Measurements from ENCODE around the gene ZNF280B.
"Not testable (repeated sequence)": the region's sequence is repeated elsewhere in the genome, so short reads cannot be mapped to it uniquely, and the experiment has no call there.

ZNF280B gene

DNA sequence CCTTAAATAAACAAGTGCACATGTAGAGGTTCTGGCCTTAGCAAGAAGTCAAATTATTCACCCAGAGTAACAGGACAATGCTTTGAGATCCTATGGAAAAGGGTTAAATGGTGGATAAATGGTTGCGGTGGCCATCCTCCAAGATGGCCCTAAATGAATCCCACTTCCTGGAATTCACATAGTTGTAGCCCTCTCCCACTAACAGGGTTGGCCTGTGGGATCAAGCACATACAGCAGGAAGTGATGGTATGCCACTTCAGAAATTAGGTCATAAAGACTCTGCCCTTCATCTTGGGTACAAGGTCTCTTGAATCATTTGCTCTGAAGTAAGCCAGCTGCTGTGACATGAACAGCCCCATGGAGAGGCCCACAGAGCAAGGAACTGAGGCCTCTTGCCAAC, 1.8 kb downstream of the ZNF280B start:
- no peak for DNase-seq

DNA sequence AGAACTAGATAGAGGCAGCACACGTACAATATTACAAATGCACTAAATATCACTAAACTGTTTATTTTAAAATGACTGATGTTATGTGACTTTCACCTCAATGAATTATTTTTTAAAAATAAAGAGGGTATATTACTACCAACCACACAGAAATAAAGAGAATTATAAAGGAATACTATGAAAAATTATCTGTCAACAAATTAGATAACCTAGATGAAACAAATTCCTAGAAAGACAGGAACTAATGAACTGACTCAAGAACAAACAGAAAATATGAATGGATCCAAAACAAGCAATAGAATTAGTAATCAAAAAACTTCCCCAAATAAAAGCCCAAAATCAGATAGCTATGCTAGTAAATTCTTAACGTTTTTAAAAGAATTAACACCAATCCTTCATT, 10.3 kb downstream of the ZNF280B start:
- DNase-seq, result no peak

DNA sequence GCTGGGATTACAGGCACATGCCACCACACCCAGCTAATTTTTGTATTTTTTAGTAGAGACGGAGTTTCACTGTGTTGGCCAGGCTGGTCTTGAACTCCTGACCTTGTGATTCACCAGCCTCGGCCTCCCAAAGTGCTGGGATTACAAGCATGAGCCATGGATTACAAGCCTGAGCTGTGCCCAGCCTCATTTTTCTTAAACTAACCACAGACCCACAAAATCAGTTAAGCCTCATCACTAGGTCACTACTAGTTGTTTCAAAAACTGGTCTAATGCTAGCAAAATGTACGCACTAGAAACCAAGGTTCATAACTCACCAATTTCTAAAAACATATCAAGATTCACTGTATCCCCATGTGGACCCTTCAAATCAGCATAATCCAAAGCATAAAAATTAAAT, 17.0 kb downstream of the ZNF280B start:
- not testable (repeated sequence) for DNase-seq

DNA sequence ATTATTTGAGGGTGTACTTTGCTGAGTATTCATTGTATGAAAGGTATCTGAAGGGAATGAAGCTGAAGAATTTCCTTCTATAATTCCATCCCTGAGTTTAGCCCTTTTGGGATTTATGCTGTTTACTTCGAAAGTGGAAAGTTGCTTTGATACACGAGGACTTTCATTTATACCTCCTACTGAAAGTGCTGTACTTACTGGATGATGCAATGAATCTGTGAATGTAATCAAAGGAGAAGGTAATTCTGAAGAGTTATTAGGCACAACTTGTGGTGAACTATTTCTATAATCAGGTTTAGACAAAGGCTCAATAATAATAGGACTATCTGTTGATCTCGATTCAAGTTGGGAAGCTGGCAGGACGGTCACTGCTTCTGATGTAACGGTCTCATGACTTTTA, 19.8 kb downstream of the ZNF280B start:
- DNase-seq, result no peak

DNA sequence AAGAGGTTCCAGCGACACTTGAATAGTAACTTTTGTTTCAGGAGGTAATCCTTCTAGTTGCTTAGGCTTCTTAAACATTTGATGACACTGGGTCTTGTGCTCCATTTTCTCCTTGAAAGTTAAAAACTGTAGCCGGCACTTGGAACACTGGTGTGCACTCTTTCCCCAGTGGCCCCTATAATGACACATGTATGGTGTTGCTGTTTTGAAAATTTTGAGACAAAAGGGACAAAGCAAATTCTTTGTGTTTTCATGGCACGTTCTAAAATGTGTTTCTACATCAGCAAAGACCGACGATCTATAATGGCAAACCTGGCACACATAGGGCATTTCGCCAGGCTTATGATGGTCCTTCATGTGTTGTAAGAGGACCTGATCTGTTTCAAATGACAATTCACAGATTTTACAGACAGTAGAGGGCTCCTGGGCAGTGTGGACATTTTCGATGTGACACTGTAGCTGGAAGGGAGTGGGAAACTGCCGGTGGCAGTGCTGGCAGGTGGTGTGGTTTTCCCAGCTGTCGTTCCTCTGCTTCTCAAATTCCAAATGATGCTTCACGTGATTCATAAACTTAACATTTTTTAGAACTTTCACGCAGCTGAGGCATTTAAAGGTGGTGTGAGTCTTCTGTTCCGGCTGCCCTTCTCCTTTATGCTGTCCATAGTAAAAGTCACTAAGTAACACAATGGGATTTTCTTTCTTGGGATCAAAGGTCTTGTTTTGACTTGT, 20.5 kb downstream of the ZNF280B start:
- no peak for DNase-seq

DNA sequence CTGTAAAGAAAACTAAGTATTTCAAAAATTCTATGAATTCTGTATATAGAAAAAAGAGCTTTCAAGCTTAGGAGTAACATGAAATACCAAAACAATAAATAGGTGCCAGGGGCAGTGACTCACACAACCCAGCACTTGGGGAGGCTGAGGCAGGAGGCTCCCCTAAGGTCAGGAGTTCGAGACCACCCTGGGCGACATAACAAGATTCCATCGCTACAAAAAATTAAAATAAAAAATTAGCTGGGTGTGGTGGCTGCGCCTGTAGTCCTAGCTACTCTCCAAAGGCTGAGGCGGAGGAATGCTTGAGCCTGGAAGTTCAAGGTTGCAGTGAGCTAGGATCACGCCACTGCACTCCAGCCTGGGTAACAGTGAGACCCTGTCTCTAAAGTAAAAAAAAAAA, 21.5 kb downstream of the ZNF280B start:
- DNase-seq, result no peak

DNA sequence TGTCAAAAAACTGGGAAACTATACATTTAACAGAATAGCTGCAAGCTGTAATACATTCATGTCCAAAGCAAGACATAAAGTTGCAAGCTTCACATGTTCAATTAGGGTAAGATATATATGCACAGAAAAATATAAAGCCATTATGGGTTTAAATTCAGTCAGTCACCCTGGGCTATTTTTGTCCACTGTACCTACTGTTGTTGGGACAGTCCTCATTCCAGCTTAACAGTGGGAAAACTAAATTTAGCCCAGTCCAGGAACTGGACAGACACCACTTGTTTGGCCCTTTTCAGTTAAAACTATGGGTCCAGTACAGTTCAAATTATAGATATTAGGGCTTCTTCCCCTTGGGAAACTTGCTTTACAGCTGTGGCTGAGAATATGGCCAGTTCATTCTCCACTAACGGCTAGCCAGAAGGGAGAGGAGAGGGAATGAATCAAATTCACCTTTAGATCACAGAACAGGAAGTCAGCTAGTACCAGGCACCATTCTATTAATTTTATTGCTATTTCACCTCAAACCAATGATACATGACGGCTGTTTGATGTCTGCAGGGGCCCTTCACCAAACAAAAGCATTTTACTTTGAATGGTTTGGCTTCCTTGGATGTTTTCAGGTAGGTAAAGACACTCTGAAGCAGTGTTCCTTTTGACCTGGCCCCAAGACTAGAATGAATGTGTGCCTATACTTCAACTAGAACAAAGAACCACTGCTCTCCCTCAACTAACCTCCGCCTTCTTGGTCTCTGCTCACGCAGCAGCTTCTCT, 22.2 kb downstream of the ZNF280B start:
- DNase-seq, result no peak

DNA sequence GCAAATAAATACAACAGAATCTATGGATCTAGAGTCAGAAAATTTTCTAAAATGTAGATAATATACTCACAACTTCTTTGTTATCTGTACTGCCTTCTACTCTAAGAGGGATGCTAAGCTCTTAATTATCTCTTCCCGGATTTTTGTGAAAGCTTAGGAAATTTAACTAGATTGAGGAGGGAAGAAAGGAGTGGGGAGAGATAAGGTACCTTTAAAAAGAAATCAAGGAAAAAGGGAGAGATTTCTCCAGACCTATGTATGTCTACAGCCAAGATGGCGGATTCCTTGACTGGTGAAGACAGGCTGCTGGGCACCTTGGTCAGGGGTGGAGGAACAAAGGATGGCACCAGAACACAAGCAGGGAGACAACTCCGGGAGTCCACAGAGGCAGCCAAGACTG, 23.0 kb downstream of the ZNF280B start:
- DNase-seq, result no peak

DNA sequence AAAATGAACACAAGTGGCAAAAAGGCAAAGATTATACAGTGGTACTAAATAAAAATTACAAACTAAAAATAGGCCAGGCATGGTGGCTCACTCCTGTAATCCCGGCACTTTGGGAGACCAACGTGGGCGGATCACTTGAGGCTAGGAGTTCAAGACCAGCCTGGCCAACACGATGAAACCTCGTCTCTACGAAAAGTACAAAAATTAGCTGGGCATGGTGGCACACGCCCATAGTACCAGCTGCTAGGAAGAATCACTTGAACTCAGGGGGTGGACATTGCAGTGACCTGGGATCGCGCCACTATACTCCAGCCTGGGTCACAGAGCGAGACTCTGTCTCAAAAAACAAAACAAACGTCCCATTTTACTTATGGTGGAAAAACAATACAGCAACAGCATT, 24.5 kb downstream of the ZNF280B start:
- no peak for DNase-seq

DNA sequence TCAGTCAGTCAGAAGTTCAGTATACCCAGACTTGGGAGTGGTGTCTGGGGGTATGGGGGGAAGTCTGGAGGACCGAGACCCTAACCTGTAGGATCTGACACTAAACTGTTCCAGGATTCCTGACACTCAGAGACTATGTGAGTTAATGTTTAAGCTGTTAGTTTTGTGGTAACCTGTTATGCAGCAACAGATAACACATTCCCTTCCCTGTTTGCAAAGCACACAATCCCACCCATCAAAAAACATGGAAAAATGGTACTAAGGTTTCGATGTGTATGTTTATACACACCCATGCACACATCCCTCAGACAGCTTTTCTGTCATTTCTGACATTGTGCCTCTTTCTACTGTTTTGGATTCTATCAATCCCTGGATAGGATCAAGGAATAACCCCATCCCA, 27.6 kb downstream of the ZNF280B start:
- DNase-seq, result no peak

DNA sequence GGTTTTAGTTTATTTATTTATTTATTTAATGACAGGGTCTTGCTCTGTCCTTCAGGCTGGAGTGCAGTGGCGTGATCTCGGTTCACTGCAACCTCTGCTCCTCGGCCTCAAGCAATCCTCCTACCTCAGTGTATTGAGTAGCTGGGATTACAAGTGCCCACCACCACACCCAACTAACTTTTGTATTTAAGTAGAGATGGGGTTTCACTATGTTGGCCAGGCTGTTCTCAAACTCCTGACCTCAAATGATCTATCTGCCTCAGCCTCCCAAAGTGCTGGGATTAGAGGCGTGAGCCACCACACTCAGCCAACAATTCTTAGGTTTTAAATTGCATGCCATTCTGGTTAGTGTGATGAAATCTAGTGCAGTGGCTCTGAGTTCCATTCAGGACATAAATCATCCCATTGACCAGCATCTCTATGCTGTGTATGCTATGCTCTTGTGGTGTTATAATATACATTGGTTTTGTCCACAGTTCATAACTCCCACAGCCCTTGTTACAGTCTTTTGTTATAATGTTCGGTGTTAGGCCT, 28.5 kb downstream of the ZNF280B start:
- no peak for DNase-seq

DNA sequence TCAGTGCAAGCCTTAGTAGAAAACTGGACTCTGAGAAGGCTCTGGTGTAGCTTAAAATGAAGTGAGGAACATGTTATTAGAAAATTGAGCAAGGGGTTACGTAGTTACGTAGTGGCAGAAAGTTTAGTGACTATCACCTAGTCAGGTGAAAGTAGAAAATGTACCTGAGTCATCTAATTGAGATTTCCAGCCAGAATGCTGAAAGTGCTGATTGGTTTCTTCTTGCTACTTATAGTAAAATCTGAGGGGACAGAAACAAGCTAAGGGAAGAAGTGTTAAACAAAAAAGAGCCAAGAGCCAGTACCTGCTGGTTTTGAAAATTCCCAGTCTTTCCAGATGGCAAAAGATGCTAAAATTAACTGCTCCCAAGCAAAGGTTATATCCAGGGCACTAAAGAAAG, 29.4 kb downstream of the ZNF280B start:
- no peak for DNase-seq

DNA sequence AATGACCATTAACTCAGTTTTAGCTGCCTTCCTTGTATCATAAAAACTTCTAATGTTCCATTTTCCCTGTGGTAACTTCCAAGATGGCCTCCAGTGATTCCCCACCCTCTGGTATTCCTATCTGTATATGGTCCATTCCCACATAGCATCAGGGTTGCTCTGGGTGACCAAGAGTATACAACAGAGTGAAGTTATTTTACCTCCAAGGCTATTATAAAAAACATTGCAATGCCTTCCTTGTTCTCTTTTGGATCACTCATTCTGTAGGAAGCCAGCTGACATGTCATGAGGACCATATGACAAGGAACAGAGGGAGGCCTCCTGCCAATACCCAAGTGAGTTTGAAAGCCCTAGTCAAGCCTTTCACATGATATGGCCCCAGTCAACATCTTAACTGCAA, 30.1 kb downstream of the ZNF280B start:
- DNase-seq, result no peak

DNA sequence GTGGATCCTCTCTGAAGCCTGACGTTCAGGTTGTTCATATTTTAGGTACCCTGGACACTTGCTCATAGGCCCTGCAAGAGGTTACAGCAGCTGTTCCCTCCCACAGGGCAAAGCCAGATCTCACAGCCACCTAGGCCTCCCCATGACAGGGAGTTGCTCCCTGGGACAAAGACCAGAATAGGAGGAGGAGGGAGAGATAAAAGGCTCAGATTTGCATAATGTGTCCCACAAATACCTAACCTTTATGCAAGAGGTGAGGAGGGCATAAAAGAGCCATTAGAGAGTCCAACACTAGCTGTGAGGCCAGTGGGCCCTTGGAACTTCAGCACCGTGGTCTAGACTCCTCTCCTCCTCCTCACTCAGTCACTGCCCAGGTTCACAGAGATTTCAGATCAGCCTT, 33.8 kb downstream of the ZNF280B start:
- DNase-seq, result no peak

DNA sequence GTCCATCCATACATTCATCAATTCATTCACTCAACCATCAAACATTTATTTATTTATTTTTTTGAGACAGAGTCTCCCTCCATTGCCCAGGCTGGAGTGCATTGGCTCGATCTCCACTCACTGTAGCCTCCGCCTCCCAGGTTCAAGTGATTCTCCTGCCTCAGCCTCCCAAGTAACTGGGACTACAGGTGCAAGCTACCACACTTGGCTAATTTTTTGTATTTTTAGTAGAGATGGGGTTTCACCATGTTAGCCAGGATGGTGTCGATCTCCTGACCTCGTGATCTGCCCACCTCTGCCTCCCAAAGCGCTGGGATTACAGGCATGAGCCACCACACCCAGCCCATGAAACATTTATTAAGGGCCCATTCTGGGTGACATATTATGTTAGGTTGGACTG, 37.4 kb downstream of the ZNF280B start:
- DNase-seq, result not testable (repeated sequence)

DNA sequence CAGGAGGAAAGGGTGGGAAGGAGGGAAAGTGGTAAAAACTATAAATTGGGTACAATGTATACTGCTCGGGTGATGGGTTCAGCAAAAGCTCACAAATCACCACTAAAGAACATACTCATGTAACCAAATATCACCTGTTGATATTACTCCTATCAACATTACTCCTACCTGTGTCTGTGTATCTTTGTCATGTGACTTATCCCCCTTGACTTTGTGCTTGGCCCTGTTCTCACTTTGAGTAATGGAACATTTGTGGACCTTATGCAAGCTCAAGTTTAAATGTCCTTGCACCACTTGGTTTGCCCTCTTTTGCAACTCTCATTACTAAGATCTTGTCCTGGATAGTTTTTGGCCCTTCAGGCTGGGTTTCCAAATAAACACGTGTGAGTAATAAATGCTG, 39.0 kb downstream of the ZNF280B start:
- no peak for DNase-seq

DNA sequence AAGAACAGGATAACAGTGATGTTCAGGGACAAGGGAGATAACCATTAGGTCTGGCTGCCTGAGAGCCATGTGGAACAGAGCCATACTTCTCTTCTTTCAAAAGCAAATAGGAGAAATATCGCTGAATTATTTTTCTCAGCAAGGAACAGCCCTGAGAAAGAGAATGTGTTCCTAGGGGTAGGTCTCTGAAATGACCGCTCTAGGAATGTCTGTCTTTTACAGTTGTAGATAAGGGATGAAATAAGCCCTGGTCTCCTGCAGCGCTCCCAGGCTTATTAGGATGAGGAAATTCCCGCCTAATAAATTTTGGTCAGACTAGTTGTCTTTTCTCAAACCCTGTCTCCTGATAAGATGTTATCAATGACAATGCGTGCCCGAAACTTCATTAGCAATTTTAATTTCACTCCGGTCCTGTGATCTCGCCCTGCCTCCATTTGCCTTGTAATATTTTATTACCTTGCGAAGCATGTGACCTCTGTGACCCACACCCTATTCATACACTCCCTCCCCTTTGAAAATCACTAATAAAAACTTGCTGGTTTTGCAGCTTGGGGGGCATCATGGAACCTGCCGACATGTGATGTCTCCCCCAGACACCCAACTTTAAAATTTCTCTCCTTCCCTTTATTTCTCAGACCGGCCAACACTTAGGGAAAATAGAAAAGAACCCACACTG, 39.6 kb downstream of the ZNF280B start:
- not testable (repeated sequence) for DNase-seq

DNA sequence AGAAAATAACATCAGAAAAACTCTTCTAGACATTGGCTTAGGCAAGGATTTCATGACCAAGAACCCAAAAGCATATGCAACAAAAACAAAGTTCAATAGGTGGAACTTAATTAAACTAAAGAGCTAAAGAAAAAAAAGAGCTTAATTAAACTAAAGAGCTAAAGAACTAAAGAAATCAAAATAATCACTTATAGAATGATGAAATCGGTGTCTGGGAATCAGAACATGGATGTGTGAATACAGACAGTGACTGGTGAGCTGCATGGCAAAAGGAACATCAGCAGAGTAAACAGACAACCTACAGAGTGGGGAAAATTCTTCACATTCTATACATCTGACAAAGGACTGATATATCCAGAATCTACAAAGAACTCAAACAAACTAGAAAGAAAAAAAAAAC, 41.4 kb downstream of the ZNF280B start:
- DNase-seq, result no peak

DNA sequence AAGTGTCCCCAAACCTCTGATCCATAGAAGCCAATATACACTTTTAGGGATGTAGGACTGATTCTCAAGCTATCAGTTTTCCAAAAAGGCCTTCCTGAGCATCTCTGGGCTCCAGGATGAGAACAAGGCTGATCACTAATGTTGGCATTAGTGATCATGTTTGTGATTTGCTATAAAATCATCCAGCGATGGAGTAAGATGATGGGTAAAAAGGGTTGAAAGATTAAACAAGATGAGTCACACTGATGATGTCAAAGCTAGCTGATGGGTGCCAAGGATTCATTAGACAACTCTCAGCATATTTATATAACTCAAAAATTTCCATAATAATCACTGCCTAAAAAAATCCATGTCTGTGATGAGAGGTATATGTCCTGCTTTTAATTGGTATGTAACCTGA, 42.8 kb downstream of the ZNF280B start:
- DNase-seq, result no peak

DNA sequence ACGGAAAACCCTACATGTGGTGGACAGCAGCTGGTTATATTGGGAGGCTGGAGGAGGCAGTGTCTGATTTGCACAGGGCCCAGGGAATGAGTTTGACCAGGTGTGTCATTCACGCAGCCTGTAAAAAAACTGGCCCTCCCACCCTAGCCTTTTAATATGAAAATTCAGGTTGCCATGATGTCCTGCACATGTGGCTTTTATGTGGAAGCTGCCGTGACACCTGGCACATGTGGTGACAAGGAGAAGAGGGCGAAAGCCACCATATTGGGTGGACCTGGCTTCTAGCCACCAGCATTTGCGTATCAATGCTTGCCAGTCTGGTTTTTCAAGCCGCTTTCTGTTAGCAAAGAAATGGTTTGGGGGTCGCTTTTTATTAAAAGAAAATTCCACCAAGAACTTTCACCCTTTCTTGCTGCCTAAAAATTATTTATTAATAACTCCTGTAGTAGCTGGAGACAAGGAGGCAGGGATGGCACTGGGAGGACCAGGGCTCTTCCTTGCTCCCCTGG, 43.4 kb downstream of the ZNF280B start:
- DNase-seq, result no peak

DNA sequence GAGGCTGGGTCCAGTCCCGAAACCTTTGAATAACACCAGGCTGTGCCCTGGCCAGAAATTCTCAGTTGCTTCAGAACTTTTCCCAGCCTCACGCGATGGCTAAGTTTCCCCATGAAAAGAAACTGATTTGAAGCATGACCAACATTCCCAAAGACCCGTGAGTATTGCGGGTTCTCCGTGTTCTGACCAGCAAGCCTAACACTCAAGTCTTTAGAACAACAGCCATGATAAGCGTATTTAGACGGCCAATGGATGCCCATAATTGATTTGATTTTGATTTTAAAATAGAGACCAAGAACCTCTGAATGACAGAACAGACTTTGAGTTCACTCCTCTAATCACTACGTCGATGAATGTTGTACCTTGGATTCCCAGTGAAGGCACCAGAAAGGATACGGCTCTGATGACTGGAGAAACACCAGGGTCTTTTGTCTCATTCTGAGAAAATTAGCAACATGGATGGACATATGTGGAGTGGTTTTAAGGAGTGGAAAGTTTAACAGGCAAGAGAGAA, 43.9 kb downstream of the ZNF280B start:
- no peak for DNase-seq

DNA sequence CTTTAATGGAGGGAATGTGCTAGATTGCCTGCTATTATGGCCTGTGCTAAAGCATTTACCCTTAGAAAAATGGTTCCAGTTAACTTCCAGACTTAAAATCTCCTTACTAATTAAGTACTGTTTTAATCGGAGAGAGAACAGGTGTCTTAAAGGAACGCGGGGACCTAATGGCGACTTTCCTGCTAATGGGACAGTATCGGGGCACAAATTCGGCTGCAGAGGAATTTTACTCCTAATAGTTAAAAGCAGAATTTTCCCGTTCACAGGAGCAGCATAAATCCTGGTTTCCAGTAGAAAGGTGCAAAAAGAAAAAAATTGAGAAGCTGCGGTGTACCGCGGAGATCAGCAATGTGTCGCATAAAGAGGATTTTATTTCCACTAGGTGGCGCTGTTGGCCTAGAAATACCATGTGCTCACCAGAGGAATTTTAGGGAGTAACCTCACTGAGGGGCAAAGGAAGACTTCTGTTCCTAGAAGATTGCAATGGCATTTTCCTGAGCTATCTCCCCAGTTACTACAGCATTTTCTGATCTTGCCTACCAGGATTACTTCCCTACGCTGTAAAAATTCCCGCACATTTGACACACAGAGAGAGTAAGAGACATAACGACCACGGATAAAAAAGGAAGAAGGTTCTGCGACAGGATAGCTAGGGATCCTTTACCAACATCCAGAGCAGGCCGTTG, 44.5 kb downstream of the ZNF280B start:
- peak; percentile 3 to 61 (median 22) for DNase-seq
